Measurements from ENCODE around the gene DMXL1. TPM values are rescaled to one million over a fixed set of nuclear protein-coding genes. Genes with fewer than 3 reads are reported as not detected.

DMXL1 gene, protein sequence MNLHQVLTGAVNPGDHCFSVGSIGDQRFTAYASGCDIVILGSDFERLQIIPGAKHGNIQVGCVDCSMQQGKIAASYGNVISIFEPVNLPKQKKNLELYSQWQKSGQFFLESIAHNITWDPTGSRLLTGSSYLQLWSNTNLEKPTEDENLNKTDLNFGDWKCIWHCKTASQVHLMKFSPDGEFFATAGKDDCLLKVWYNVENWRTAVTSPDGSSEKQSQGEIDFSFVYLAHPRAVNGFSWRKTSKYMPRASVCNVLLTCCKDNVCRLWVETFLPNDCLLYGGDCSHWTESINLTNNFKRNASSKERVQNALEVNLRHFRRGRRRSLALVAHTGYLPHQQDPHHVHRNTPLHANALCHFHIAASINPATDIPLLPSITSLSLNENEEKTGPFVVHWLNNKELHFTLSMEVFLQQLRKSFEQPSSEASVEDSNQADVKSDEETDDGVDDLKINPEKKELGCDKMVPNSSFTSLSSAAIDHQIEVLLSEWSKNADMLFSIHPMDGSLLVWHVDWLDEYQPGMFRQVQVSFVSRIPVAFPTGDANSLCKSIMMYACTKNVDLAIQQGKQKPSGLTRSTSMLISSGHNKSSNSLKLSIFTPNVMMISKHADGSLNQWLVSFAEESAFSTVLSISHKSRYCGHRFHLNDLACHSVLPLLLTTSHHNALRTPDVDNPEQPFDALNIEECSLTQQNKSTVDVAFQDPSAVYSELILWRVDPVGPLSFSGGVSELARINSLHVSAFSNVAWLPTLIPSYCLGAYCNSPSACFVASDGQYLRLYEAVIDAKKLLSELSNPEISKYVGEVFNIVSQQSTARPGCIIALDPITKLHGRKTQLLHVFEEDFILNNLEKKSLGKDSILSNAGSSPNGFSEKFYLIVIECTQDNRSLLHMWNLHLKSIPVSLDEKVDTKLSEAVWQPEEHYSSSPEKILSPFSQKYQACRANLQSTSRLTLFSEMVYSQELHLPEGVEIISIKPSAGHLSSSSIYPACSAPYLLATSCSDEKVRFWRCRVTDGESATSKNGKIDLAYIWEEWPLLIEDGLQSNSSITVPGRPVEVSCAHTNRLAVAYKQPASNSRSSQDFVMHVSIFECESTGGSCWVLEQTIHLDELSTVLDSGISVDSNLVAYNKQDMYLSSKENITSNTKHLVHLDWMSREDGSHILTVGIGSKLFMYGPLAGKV (N-terminal part only)
- polyA plus RNA-seq (2013, experiment 1 of 2; ENCODE audit: insufficient read length), result 17.6 TPM
- 17.9 TPM for polyA plus RNA-seq (2013, experiment 2 of 2; ENCODE audit: insufficient read length)

DNA sequence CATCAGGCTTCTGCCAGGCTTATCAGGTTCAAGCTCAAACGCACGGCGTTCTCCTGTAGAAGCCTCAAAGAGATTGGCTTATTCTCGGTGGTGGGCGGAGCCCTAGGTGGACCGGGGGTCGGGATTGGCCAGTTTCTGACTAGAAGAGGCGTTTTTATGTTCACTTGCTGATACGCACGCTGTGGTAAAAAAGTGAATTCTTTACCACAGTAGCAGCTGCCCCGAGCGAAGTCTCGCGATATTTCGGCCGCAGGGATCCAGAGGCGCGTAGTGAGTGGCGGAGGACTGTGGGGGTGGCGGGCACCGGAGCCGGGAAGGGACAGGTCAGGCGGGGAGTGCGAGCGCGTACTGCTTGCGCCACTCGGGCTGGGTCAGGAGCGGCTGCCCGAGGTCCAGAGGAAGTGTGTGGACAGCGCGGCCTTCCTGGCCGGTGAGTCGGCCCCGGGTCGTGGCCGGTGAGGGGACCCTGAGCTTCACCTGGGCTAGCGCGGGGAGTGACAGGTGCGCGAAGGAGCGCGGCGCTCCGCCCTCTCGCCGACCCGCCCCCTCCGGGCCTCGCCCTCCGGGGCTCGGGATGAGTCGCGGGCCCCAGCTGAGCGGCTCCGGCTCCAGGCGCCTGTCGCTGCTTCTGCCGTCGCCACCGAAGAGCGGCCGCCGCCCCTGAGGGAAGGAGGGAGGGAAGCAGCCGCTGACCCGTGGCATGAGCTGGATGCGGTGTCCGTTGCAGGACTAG, at the start of gene DMXL1:
Gene DMXL1, plus strand, starts transcription at position 260 of the 733 bp plus-strand sequence. CDS start 483 bp downstream, outside the sequence.
- peak; percentile 99 for DNase-seq

DNA sequence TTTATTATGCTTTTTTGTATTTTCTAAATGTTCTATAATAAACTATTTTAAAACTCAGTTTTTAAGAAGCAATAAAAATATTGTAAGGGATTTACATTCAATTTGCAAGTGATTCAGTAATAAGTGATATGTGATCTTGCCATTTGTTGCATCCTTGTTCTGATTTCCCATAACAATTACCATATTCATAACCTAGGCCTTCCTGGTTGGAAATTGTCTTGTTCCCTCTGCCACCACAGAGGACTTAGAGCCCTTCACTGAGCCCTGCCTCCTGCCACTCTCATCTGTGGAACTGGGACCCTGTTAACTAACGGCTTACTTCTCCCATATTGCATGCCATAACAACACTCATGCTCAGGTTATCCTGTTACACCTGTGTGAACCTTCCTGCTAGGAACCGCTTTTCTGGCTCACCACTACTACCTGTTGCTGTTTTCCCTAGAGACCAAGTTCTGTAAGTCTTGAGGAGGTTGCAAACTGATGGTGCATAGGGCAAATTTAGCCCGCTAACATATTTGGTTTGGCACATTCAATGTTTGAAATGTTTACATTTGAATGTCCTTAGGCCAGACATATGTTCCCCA, 49.6 kb upstream of the DMXL1 start:
- no peak for DNase-seq

DNA sequence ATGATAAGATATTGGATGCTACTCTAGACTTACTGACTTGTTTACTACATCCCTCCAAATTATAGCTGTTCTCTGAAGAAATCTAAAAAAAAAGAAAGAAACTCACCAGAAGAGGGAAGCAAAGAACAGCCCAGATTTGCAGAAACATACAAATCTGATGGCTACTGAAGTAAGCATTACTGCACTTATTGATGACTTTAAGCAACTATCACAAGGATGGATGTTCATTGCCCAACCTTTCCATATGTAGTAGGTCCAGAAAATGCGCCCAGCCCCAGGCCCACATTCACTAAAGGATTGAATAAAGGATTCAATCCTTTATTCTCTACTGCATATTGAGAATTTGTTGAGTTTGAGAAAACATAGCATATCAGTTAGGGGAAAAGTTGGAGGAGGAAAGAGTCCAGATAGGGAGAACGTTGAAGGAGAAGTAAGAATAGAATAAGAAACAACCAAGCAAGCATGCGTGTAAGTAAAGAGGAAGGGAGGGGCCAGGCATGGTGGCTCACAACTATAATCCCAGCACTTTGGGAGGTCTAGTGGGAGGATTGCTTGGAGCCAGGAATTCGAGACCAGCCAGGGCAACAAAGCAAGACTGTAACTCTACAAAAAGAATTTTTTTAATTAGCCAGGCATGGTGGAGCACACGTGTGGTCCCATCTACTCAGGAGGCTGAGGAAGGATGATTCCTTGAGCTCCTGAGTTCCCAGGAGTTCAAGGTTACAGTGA, 48.7 kb upstream of the DMXL1 start:
- DNase-seq, result peak; percentile 45

GRCh38 chr5:119022773-119023172, 48.1 kb upstream of the DMXL1 start:
- no peak for DNase-seq

GRCh38 chr5:119028575-119028974, 42.3 kb upstream of the DMXL1 start:
- peak; percentile 36 for DNase-seq

DNA sequence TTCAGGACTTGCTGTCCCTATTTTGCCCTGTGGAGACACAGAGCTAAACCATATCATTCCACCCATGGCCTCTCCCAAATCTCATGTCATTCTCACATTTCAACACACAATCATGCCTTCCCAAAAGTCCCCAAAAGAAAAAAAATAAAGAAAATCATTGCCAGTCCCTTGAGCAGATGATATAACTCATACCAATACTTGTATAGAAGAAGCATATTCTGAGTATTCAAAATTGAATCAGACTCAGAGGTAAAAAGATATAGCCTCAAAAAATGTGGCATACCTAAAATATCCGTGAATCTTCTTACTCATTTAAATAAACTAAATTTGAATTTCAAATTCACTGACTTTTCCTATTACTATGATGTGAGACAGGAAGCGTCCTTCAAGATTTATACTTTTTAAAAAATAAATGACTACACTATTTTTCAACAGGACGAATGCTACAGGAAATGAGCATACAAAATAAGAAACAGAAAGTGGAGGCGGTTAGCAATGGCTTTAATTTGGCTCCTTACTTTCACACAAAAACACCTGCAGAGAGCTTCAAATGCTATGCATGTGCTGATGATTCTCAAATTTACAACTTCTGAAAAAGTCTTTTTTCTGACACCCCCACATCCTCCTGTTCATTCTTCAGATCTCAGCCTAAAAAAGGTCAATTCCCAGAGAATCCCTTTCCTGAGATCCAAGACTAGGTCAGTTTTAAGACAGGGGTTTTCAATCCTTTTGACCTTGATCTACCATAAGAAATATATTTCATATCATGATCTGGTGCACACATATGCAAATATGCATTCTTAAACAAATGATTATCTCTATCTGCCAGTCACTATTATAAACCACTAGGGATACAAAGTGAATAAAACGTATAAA, 39.6 kb upstream of the DMXL1 start:
- DNase-seq, result no peak

- DNase-seq, result no peak
These were observed 39.0 kb upstream of the DMXL1 start for GRCh38 chr5:119031905-119032304.

- no peak for DNase-seq
These were observed 38.2 kb upstream of the DMXL1 start for GRCh38 chr5:119032656-119033055.

GRCh38 chr5:119033135-119033534, 37.8 kb upstream of the DMXL1 start:
- DNase-seq, result no peak

GRCh38 chr5:119036101-119036762, 34.7 kb upstream of the DMXL1 start:
- peak; percentile 50 for DNase-seq

DNA sequence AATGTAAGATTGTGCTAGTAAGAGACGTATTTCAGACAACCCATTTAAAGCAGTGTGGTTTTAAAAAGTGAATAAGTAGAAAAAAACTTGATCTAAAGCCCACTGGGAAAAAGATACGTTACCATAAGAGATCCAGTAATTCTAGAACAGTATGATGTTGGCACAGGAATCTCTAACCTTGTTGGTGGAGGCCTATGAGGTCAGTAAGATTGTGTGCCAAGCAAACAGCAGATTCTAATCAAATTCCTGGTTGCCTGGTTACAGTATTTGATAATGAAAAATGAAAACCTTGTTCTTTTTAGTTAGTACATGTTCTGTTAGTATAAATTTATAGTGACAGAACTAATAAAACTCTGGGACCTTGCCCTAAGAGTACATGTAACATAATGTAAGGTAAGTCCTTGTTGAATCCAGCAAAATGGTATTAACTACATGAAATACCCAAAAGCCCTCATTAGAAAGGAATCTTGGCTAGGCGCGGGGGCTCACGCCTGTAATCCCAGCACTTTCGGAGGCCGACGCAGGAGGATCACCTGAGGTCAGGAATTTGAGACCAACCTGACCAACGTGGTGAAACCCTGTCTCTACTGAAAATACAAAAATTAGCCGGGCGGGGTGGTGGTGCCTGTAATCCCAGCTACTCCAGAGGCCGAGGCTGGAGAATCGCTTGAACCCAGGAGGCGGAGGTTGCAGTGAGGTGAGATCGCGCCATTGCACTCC, 33.2 kb upstream of the DMXL1 start:
- peak; percentile 23 for DNase-seq

GRCh38 chr5:119048246-119048645, 22.6 kb upstream of the DMXL1 start:
- no peak for DNase-seq

DNA sequence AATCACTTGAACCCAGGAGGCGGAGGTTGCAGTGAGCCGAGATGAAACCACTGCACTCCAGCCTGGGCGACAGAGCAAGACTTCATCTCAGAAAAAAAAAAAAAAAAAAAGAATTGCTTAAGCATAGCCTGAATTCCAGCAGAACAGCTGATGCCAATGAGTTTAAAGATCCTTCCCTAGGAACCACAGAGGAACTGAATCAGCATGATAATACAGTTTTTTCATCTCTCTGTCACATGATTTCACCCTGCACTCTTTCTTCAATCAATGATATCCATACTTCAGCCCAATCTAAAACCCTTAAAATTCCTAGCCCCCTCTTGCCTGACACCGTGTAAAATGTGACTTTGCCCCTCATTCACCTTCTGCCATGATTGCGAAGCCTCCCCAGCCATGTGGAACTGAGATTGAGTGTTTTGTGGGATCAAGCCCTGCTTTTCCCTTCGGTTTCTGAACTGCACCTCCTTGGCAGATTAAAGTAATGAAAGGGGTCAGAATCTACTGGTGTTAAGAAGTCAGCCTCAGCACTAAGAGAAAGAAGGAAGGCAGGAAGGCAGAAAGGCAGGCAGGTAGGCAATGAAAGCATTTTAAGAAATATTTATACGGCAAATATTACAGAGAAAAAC, 20.9 kb upstream of the DMXL1 start:
- DNase-seq, result peak; percentile 67

DNA sequence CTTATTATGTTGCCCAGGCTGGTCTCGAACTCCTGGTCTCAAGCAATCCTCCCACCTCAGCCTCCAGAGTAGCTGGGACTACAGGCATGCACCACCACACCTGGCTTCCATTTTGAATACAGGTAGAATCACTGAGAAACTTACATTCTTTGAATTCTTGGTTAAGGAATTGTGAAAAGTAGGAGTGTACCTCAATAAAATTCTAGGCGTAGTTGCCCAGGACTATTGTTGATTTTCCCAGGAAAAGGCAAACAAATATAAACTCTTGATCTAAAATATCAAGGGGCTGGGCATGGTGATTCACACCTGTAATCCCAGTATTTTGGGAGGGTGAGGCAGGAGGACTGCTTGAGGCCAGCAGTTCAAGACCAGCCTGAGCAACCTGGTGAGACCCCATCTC, 16.8 kb upstream of the DMXL1 start:
- DNase-seq, result no peak

- DNase-seq, result no peak
These were observed 15.6 kb upstream of the DMXL1 start for GRCh38 chr5:119055294-119055693.

- DNase-seq, result no peak
These were observed 11.8 kb upstream of the DMXL1 start for GRCh38 chr5:119058979-119059529.

GRCh38 chr5:119059740-119060255, 11.1 kb upstream of the DMXL1 start:
- DNase-seq, result no peak
